Heart right ventricle (tissue), 16 donors: ENCODE measurements around the gene SNRNP200. TPM values are rescaled to one million over a fixed set of nuclear protein-coding genes. Genes with fewer than 3 reads are reported as not detected.

Experiments
- ATAC-seq, 8 donors: fragments of 200-7000 bp; cut with Tn5 transposase; one replicate each; pipeline ENCODE4 v1.9.1; 2020; ENCODE audit warnings: mild to moderate bottlenecking in 8 of 8, moderate library complexity in 8 of 8, moderate number of reproducible peaks in 1 of 8
- DNase-seq, 2 donors: peaks; one replicate each; pipeline ENCODE4 v3.0.0-alpha.2; 2020
- H3K27ac ChIP-seq, 10 donors: fragments of 200-600 bp; sonication (generic) in 2 of 10; one replicate each; pipeline versions ENCODE4 v1.5.0 to v1.8.0; 2020 to 2022; ENCODE audit warnings: mild to moderate bottlenecking in 3 of 10
- H3K27me3 ChIP-seq, 7 donors: fragments of 200-600 bp; one replicate each; pipeline ENCODE4 v1.8.0; 2021 to 2022; ENCODE audit warnings: mild to moderate bottlenecking in 2 of 7
- H3K36me3 ChIP-seq, 9 donors: fragments of 200-600 bp; sonication (generic) in 1 of 9; one replicate each; pipeline versions ENCODE4 v1.5.0 to v1.8.0; 2020 to 2022; ENCODE audit warnings: mild to moderate bottlenecking in 2 of 9
- H3K4me1 ChIP-seq, 9 donors: fragments of 200-600 bp; sonication (generic) in 1 of 9; one replicate each; pipeline versions ENCODE4 v1.5.0 to v1.8.0; 2020 to 2022; ENCODE audit warnings: mild to moderate bottlenecking in 4 of 9
- H3K4me3 ChIP-seq, 10 donors: fragments of 200-600 bp; sonication (generic) in 2 of 10; one replicate each; pipeline versions ENCODE4 v1.5.0 to v1.8.0; 2020 to 2022; ENCODE audit warnings: mild to moderate bottlenecking in 7 of 10, moderate library complexity in 2 of 10
- H3K9me3 ChIP-seq, 11 donors: fragments of 200-600 bp in 10 of 11; sonication (generic) in 2 of 11; one replicate each; pipeline versions ENCODE4 v1.5.0 to v1.8.0; 2013 to 2022; ENCODE audit warnings: mild to moderate bottlenecking in 2 of 11, control low read depth in 1 of 11, moderate library complexity in 1 of 11
- CTCF ChIP-seq, 9 donors: fragments of 200-600 bp; sonication (generic) in 2 of 9; IDR thresholded peaks; one replicate each; pipeline versions ENCODE4 v1.5.0 to v1.8.0; 2021 to 2022; ENCODE audit warnings: antibody characterized with exemption in 9 of 9, mild to moderate bottlenecking in 5 of 9, moderate library complexity in 1 of 9
- whole genome bisulfite sequencing, 2 donors: extraction: QIAGEN DNeasy Blood & Tissue Kit; methylation state at CpG; one replicate each; pipeline ENCODE4 v1.1.7; 2013; ENCODE audit warnings: inconsistent platforms in 1 of 2; 5-methylcytosine and 5-hydroxymethylcytosine counted together
- intact Hi-C, 10 donors: fragments of 100-400 bp; cut with DNase I; formaldehyde crosslinking; loops; one replicate each; pipeline versions ENCODE4 v1.11.1 to v1.14.2; 2022
- polyA plus RNA-seq, 2 donors: library from polyadenylated mRNA; stranded (reverse); fragments of 200-250 nt; gene quantifications; one replicate each; pipeline ENCODE4 v1.2.3, GENCODE V29; 2013
- total RNA-seq, 10 donors: library from RNA; stranded (reverse); fragmentation: NEBNext Ultra II Directional in 3 of 10; extraction: Animal tissue kit (Norgen Biotek cat#: 25700) in 3 of 10; gene quantifications; one replicate each; pipeline versions ENCODE4 v1.2.1 to v1.2.4, GENCODE V29; 2021 to 2023
- donor health status: Arrhythmogenic right ventricular cardiomyopathy.
- donor health status: ischemic (EF 13 %, LVEDD 7.1; RV severe dilation, severe dysfunction).
- donor health status: healthy with polysubstance abuse.
- donor health status: DM: no; HTN: yes; CAD: no.
- donor health status: DM: no; HTN: no; CAD: no.
- donor health status: ischemic (EF 25% LVEDD 6.9; RV normal size, moderate dysfunction).
- donor health status: ischemic (EF 25% LVEDD 5.7; RV mildly dilated, moderate dysfunction).
- donor health status: healthy.
- donor health status: DM: yes; HTN: yes; CAD: no.
- donor health status: Ischemic cardiomyopathy.
- donor health status: ischemic (EF 35%, LVEDD 5.7; RV mildly dilated, moderate dysfunction).
- donor health status: nonischemic (EF 11% LVEDD 7.7; RV severe dilation, severe dysfunction).
- donor health status: DM: yes; HTN: yes; CAD: no.
- donor health status: PGD.
- donor health status: ischemic (EF 29% LVEDD 5.4; RV normal size, mild dysfunction).
- donor health status: nonischemic (EF 23%, LVEDD 6.1; RV moderate dilation, normal function).

SNRNP200 gene
- total and polyA plus RNA-seq, 12 donors, result 49.2 to 70.5 (median 63.6) TPM

DNA sequence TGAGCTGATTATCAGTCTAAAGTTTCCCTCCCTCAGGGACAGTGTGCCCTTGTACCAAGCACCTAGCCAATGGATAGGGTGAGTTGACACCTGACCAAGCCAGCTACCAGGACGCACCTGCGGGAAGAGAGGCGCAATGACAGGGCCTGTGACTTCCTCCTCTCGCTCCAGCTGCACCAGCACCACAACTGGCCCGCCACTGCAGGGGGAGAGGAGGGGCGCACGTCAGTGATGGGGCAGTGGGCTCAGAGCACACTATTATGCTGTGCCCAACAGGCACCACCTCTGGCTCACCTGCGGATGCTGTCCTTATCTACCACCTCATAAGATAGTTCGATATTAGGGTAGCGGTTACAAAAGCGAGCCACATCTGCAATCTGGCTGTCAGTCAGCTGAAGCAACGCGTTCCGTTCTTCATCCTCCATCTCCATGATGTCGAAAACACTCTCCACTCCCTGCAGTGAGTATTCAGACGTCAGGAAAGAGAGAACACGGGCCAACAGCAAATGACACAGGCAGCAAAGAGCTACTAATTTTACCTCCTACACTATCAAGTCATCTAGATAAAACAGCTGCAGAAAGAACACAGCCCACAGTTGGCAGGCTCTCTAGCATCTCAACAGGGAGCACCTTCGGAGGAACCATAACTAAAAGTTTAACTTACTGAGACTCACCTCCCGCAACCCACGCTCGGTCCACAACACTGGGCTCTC, 28.4 kb downstream of the SNRNP200 start:
- ATAC-seq (peak in 2 of 8 donors; percentile 13 to 42), DNase-seq (no peak)
- peaks cover 12 to 100% (median 80%) of the 10 kb centered on the region in 9 donors for H3K36me3 ChIP-seq
- H3K9me3 ChIP-seq, result no peaks in the 10 kb centered on the region
- no peak overlapping the region for H3K27ac ChIP-seq
- intact Hi-C loops, result no loop called here
- no peak overlapping the region for H3K4me3 ChIP-seq
- no peak for TF ChIP-seq CTCF (IDR thresholded peaks at IDR 0.05)
- no peaks in the 10 kb centered on the region for H3K27me3 ChIP-seq
- WGBS, 2 donors, result 88 to 91% methylated on average over 21 of the region's 21 CpGs
- H3K4me1 ChIP-seq, result no peaks in the 10 kb centered on the region

- Histone ChIP-seq H3K4me1 (no peaks in the 10 kb centered on the region), H3K9me3 (no peaks in the 10 kb centered on the region), H3K36me3 (peaks cover 11 to 100% (median 77%) of the 10 kb centered on the region in 9 donors), H3K27ac (peak overlapping the region in 1 of 10 donors; percentile 22), H3K4me3 (no peak overlapping the region), H3K27me3 (no peaks in the 10 kb centered on the region)
- no peak for TF ChIP-seq CTCF (IDR thresholded peaks at IDR 0.05)
- DNase-seq, result no peak
- intact Hi-C loops, result no loop called here
- ATAC-seq, result no peak
- WGBS, 2 donors, result 83 to 87% methylated on average over 7 of the region's 7 CpGs
These were observed 30.8 kb downstream of the SNRNP200 start for GRCh38 chr2:96274355-96275056.

DNA sequence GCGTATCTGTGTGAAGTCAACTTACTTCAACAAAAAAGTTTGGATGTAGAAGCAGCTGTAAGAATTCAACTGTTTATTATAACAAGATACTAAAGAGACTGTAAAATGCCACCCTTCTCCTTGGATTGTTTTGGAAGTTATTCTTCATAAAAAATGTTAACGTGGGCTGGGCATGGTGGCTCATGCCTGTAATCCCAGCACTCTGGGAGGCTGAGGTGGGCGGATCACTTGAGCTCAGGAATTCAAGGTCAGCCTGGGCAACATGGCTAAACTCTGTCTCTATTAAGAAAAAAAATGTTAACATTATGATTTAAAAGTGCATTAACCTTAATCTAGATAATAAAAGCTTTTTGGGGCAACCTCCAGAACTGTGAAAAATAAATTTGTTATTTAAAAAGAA, 31.6 kb downstream of the SNRNP200 start:
- no peaks in the 10 kb centered on the region for H3K9me3 ChIP-seq
- no peaks in the 10 kb centered on the region for H3K27me3 ChIP-seq
- DNase-seq (no peak), ATAC-seq (no peak)
- H3K4me1 ChIP-seq, result no peaks in the 10 kb centered on the region
- WGBS, 2 donors, result 72 to 77% methylated on average over 3 of the region's 3 CpGs
- intact Hi-C loops, result no loop called here
- no peak overlapping the region for H3K4me3 ChIP-seq
- peaks cover 7 to 100% (median 77%) of the 10 kb centered on the region in 9 donors for H3K36me3 ChIP-seq
- TF ChIP-seq CTCF (IDR thresholded peaks at IDR 0.05), result no peak
- no peak overlapping the region for H3K27ac ChIP-seq

- DNase-seq (no peak), ATAC-seq (no peak)
- Histone ChIP-seq H3K4me3 (no peak overlapping the region), H3K36me3 (peaks cover 0 to 100% (median 69%) of the 10 kb centered on the region in 9 donors), H3K9me3 (no peaks in the 10 kb centered on the region), H3K27ac (no peak overlapping the region), H3K27me3 (no peaks in the 10 kb centered on the region), H3K4me1 (peaks cover 3 to 13% (median 7%) of the 10 kb centered on the region in 9 donors)
- TF ChIP-seq CTCF (IDR thresholded peaks at IDR 0.05), result no peak
- WGBS, 2 donors, result 76 to 82% methylated on average over 3 of the region's 3 CpGs
- intact Hi-C loops, result no loop called here
These were observed 33.4 kb downstream of the SNRNP200 start for GRCh38 chr2:96271995-96272394.
